K562 (cell line): ENCODE results near the gene PTPN7. TPM values are rescaled to one million over a fixed set of nuclear protein-coding genes. Genes with fewer than 3 reads are reported as not detected.
A peak's percentile ranks its signal among the peaks of the same experiment; 100 is the strongest.

ENCODE experiments used
- BDP1 ChIP-seq: IDR thresholded peaks from 3 replicates; pipeline ENCODE4 v1.6.1; 2011; ENCODE audit not compliant: insufficient read length, insufficient read depth
- BHLHE40 ChIP-seq: IDR thresholded peaks from 2 replicates; pipeline ENCODE4 v1.6.1; 2011; ENCODE audit warnings: low read length, improper control_type of control experiment
- CBFB ChIP-seq: sonication (generic); formaldehyde crosslinking; IDR thresholded peaks from 2 replicates; pipeline ENCODE4 v1.4.0; 2020; ENCODE audit warnings: mild to moderate bottlenecking, missing genetic modification reagents
- CHD4 ChIP-seq: fragments of 200-600 bp; sonication (generic); IDR thresholded peaks from 3 replicates; pipeline ENCODE4 v1.6.1; 2012; ENCODE audit warnings: low read depth, mild to moderate bottlenecking, mixed read lengths, low read length, inconsistent platforms; ENCODE audit not compliant: insufficient read depth, insufficient replicate concordance, poor library complexity, severe bottlenecking
- CTBP1 ChIP-seq: fragments of 450-650 bp; IDR thresholded peaks from 2 replicates; pipeline ENCODE4 v1.6.1; 2016; ENCODE audit warnings: borderline replicate concordance
- FOSL1 ChIP-seq: fragments of 200-800 bp; sonication (Bioruptor generic); conservative IDR thresholded peaks from 2 replicates; pipeline ENCODE4 v1.6.1; 2016; ENCODE audit warnings: missing genetic modification characterization, missing compliant biosample characterization
- HNRNPK ChIP-seq: fragments of 200-400 bp; formaldehyde crosslinking; IDR thresholded peaks from one replicate; pipeline ENCODE4 v1.6.1; 2018; ENCODE audit warnings: mild to moderate bottlenecking, low read depth, low read length; ENCODE audit not compliant: poor library complexity, severe bottlenecking
- KHSRP ChIP-seq: fragments of 450-650 bp; IDR thresholded peaks from 2 replicates; pipeline ENCODE4 v1.6.1; 2017
- NCOA6 ChIP-seq: fragments of 450-650 bp; IDR thresholded peaks from 2 replicates; pipeline ENCODE4 v1.6.1; 2017; ENCODE audit warnings: mild to moderate bottlenecking
- NFYB ChIP-seq: IDR thresholded peaks from 2 replicates; pipeline ENCODE4 v1.6.1; 2011; ENCODE audit warnings: mild to moderate bottlenecking, moderate library complexity; ENCODE audit not compliant: insufficient read length; ENCODE audit errors: extremely low read depth
- NR2C2 ChIP-seq, 2 experiments: fragments of 200-800 bp in 1 of 2; sonication (Bioruptor generic) in 1 of 2; sonication (generic) in 1 of 2; formaldehyde crosslinking in 1 of 2; IDR thresholded peaks; 2 replicates each; pipeline versions ENCODE4 v1.6.1 to v1.8.0; 2016 to 2022; ENCODE audit warnings: mild to moderate bottlenecking in 1 of 2, missing compliant biosample characterization in 1 of 2, missing genetic modification characterization in 1 of 2, missing genetic modification reagents in 1 of 2
- RFX7 ChIP-seq: fragments of 250-450 bp; sonication (Bioruptor Pico); IDR thresholded peaks from 2 replicates; pipeline ENCODE4 v1.5.1; 2021; ENCODE audit warnings: mild to moderate bottlenecking
- TSC22D4 ChIP-seq: fragments of 450-650 bp; IDR thresholded peaks from 2 replicates; pipeline ENCODE4 v1.6.1; 2016; ENCODE audit warnings: missing genetic modification characterization, missing biosample characterization, control low read depth
- ZBTB34 ChIP-seq: fragments of 250-450 bp; sonication (Bioruptor Pico); IDR thresholded peaks from 2 replicates; pipeline ENCODE4 v1.8.0; 2021; ENCODE audit warnings: mild to moderate bottlenecking, moderate library complexity
- ZHX1 ChIP-seq: fragments of 150-350 bp; conservative IDR thresholded peaks from 2 replicates; pipeline ENCODE4 v1.6.1; 2014; ENCODE audit warnings: low read length
- ZNF766 ChIP-seq: fragments of 200-800 bp; sonication (Bioruptor generic); conservative IDR thresholded peaks from 2 replicates; pipeline ENCODE4 v1.6.1; 2016; ENCODE audit warnings: missing genetic modification characterization, missing compliant biosample characterization
- polyA plus RNA-seq, 8 experiments: library from polyadenylated mRNA; depleted of rRNA in 4 of 8; stranded (reverse) in 5 of 8; unstranded in 3 of 8; fragments of >200 nt; fragmentation: Nextera tagmentation in 2 of 8; fragmentation: Illumina TruSeq in 1 of 8; extraction: Ambion mirVana in 2 of 8; extraction: Trizol in 1 of 8; gene quantifications; 2 replicates each; pipeline versions ENCODE4 v1.2.1 to v1.2.3, GENCODE V29; 2011 to 2014; ENCODE audit warnings: inconsistent platforms in 1 of 8, missing spikeins in 1 of 8
- total RNA-seq, 7 experiments: library from RNA; depleted of rRNA in 6 of 7; stranded (reverse); fragments of >200 nt in 6 of 7; fragmentation: Illumina TruSeq in 2 of 7; extraction: Trizol in 2 of 7; gene quantifications; 2 replicates each; pipeline versions ENCODE4 v1.2.1 to v1.2.3, GENCODE V29; 2011 to 2021; ENCODE audit warnings: low replicate concordance in 1 of 7
- TF ChIP-seq, protein P1 (sequence below): fragments of 250-450 bp; sonication (Bioruptor Pico); IDR thresholded peaks from 2 replicates; pipeline ENCODE4 v1.8.0; 2022; ENCODE audit warnings: moderate library complexity, mild to moderate bottlenecking, inconsistent platforms

The PTPN7 gene
- total and polyA plus RNA-seq, 9 of the 15 experiments (the other 6 are each of a cell fraction or from before 2014, with no cell fraction given), result 18.7 to 144 (median 120) TPM

- no peak for TF ChIP-seq HNRNPK
- no peak for TF ChIP-seq ZHX1
- TF ChIP-seq NR2C2 (CRISPR knock-in tag; IDR thresholded peaks at IDR 0.05), result no peak
- TF ChIP-seq NR2C2 (tag; IDR thresholded peaks at IDR 0.05), result peak; percentile 51
- no peak for TF ChIP-seq CTBP1
- TF ChIP-seq NCOA6, result no peak
- TF ChIP-seq, protein P1, sequence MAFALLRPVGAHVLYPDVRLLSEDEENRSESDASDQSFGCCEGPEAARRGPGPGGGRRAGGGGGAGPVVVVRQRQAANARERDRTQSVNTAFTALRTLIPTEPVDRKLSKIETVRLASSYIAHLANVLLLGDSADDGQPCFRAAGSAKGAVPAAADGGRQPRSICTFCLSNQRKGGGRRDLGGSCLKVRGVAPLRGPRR (CRISPR knock-in tag), result no peak
- no peak for TF ChIP-seq CBFB
- TF ChIP-seq RFX7, result no peak
- TF ChIP-seq ZBTB34 (CRISPR knock-in tag), result no peak
- TF ChIP-seq TSC22D4, result no peak
- TF ChIP-seq NFYB, result peak; percentile 34
- no peak for TF ChIP-seq ZNF766 (CRISPR knock-in tag)
- no peak for TF ChIP-seq KHSRP
- TF ChIP-seq BHLHE40, result no peak
- TF ChIP-seq FOSL1 (tag), result 0 out of 2 replicates have a peak, but pooled peaks have one; percentile 19
- TF ChIP-seq CHD4, result no peak
- TF ChIP-seq BDP1, result no peak
Measured at GRCh38 chr1:202107801-202108731, 52.3 kb downstream of the PTPN7 start (continued).
